K562 (cell line): ENCODE data around the gene FAM161A. TPM values are rescaled to one million over a fixed set of nuclear protein-coding genes. Genes with fewer than 3 reads are reported as not detected.

Experiments used
- ATAC-seq: fragments of 200-7000 bp; cut with Tn5 transposase; 3 replicates; pipeline ENCODE4 v1.9.1; 2020; ENCODE audit warnings: moderate library complexity
- BruUV-seq: library from RNA; stranded (reverse); fragments of 400-500 nt; replicated peaks from 2 replicates; lab custom pipeline; 2021; lab: Mats Ljungman, UMichigan
- CTCF ChIA-PET: fragments of 300-600 bp; formaldehyde crosslinking; extraction: SDS; loops from one replicate; lab custom pipeline; 2021; ENCODE audit warnings: low intra/inter-chr PET ratio; lab: Yijun Ruan, JAX
- POLR2A ChIA-PET: fragments of 300-600, 350-650 bp; sonication (Branson Sonifier 250); formaldehyde crosslinking; extraction: SDS; loops from one replicate; lab custom pipeline; 2021; ENCODE audit warnings: antibody characterized with exemption, inconsistent platforms; lab: Yijun Ruan, JAX
- DNase-seq, 4 experiments: peaks; one replicate each; pipeline versions ENCODE4 v3.0.0 to v3.0.0-alpha.2; 2011 to 2018; ENCODE audit warnings: low spot score in 3 of 4, mixed read lengths in 3 of 4; ENCODE audit errors: extremely low read depth in 1 of 4
- FAIRE-seq: peaks from 2 replicates; lab custom pipeline; 2011; peaks lifted over from hg19 to GRCh38; lab: Jason Lieb, UNC
- H2AFZ ChIP-seq: 2 replicates; pipeline ENCODE4 v1.6.0; 2011; ENCODE audit warnings: low read depth, low read length, control low read depth, inconsistent platforms
- H3K27ac ChIP-seq: fragments of 200-600 bp; 3 replicates; pipeline ENCODE4 v1.8.0; 2011; ENCODE audit warnings: low read depth, mild to moderate bottlenecking, control low read depth, inconsistent platforms, low read length, moderate library complexity, mixed read lengths; ENCODE audit errors: extremely low read depth
- H3K27me3 ChIP-seq, 2 experiments: fragments of 300-600 bp in 1 of 2; 2 replicates in 1 of 2; 3 replicates in 1 of 2; pipeline versions ENCODE4 v1.6.0 to v1.8.0; 2011; ENCODE audit warnings: inconsistent platforms in 2 of 2, low read length in 2 of 2, mild to moderate bottlenecking in 1 of 2, mixed read lengths in 1 of 2, moderate library complexity in 1 of 2; ENCODE audit not compliant: control insufficient read depth in 2 of 2, insufficient read depth in 2 of 2
- H3K36me3 ChIP-seq: fragments of 300-600 bp; 3 replicates; pipeline ENCODE4 v1.8.0; 2011; ENCODE audit warnings: mild to moderate bottlenecking, low read length, inconsistent platforms; ENCODE audit not compliant: control insufficient read depth, insufficient read depth
- H3K4me1 ChIP-seq, 2 experiments: fragments of 200-600 bp in 1 of 2; replicated peaks in 1 of 2; 2 replicates in 1 of 2; 3 replicates in 1 of 2; pipeline versions ENCODE4 v1.5.1 to v1.8.0; 2011; ENCODE audit warnings: inconsistent platforms in 2 of 2, low read length in 2 of 2, mild to moderate bottlenecking in 1 of 2, mixed read lengths in 1 of 2, moderate library complexity in 1 of 2; ENCODE audit not compliant: control insufficient read depth in 2 of 2, insufficient read depth in 2 of 2
- H3K4me2 ChIP-seq: 2 replicates; pipeline ENCODE4 v1.6.1; 2011; ENCODE audit warnings: low read length, control low read depth, inconsistent platforms, mixed read lengths; ENCODE audit not compliant: insufficient read depth
- H3K4me3 ChIP-seq: fragments of 200-600 bp; sonication (generic), shearing (Covaris generic); 2 replicates; pipeline ENCODE4 v1.5.1; 2016; ENCODE audit warnings: control low read depth, inconsistent platforms
- H3K79me2 ChIP-seq: fragments of 200-600 bp; 3 replicates; pipeline ENCODE4 v1.8.0; 2011; ENCODE audit warnings: low read length, inconsistent platforms; ENCODE audit not compliant: control insufficient read depth, insufficient read depth
- H3K9ac ChIP-seq, 2 experiments: 2 replicates each; pipeline versions ENCODE4 v1.6.0 to v1.6.1; 2011; ENCODE audit warnings: low read depth in 2 of 2, low read length in 2 of 2, control low read depth in 1 of 2, inconsistent platforms in 1 of 2, mild to moderate bottlenecking in 1 of 2, mixed read lengths in 1 of 2; ENCODE audit not compliant: insufficient read depth in 1 of 2
- H3K9me1 ChIP-seq: one replicate; pipeline ENCODE4 v1.6.0; 2011; ENCODE audit warnings: inconsistent platforms, mild to moderate bottlenecking, low read length, moderate library complexity; ENCODE audit not compliant: control insufficient read depth, insufficient read depth
- H3K9me3 ChIP-seq: replicated peaks from 2 replicates; pipeline ENCODE4 v1.5.1; 2011; ENCODE audit warnings: low read depth, low read length, inconsistent platforms; ENCODE audit not compliant: control insufficient read depth, insufficient read depth
- H4K20me1 ChIP-seq: replicated peaks from 2 replicates; pipeline ENCODE4 v1.6.1; 2011; ENCODE audit warnings: low read length, inconsistent platforms, mixed read lengths; ENCODE audit not compliant: control insufficient read depth, insufficient read depth
- CAMTA2 ChIP-seq: fragments of 250-450 bp; sonication (Bioruptor Pico); conservative IDR thresholded peaks from 2 replicates; pipeline ENCODE4 v1.5.1; 2022
- CREB1 ChIP-seq, 2 experiments: sonication (generic) in 1 of 2; formaldehyde crosslinking in 1 of 2; IDR thresholded peaks; 2 replicates each; pipeline versions ENCODE4 v1.6.1 to v1.8.0; 2012 to 2022; ENCODE audit warnings: inconsistent platforms in 1 of 2, mild to moderate bottlenecking in 1 of 2, missing genetic modification reagents in 1 of 2, moderate library complexity in 1 of 2
- CREM ChIP-seq: IDR thresholded peaks from 2 replicates; pipeline ENCODE4 v1.6.1; 2014; ENCODE audit warnings: antibody characterized with exemption, low read depth
- DACH1 ChIP-seq: fragments of 450-650 bp; IDR thresholded peaks from 2 replicates; pipeline ENCODE4 v1.6.1; 2018; ENCODE audit not compliant: partially characterized antibody
- GATAD2A ChIP-seq: fragments of 450-650 bp; IDR thresholded peaks from 2 replicates; pipeline ENCODE4 v1.6.1; 2017
- GTF2E2 ChIP-seq: fragments of 200-800 bp; sonication (Bioruptor generic); IDR thresholded peaks from 2 replicates; pipeline ENCODE4 v1.6.1; 2016; ENCODE audit warnings: missing genetic modification characterization, missing compliant biosample characterization
- HLTF ChIP-seq: fragments of 450-650 bp; IDR thresholded peaks from 2 replicates; pipeline ENCODE4 v1.6.1; 2016
- ID3 ChIP-seq, 2 experiments: fragments of 250-450 bp in 1 of 2; fragments of 450-650 bp in 1 of 2; sonication (Bioruptor Pico) in 1 of 2; IDR thresholded peaks; 2 replicates each; pipeline versions ENCODE4 v1.6.1 to v1.8.0; 2016 to 2021; ENCODE audit warnings: mild to moderate bottlenecking in 2 of 2, moderate library complexity in 2 of 2, missing compliant biosample characterization in 1 of 2, missing genetic modification characterization in 1 of 2
- MBD1 ChIP-seq: fragments of 250-450 bp; sonication (Bioruptor Pico); IDR thresholded peaks from 2 replicates; pipeline ENCODE4 v1.8.0; 2022; ENCODE audit warnings: inconsistent platforms
- NCOA1 ChIP-seq: fragments of 450-650 bp; IDR thresholded peaks from 2 replicates; pipeline ENCODE4 v1.6.1; 2016; ENCODE audit warnings: low read depth
- NCOA2 ChIP-seq, 2 experiments: fragments of 450-650 bp; IDR thresholded peaks; 2 replicates each; pipeline ENCODE4 v1.6.1; 2018; ENCODE audit warnings: mild to moderate bottlenecking in 2 of 2, moderate library complexity in 1 of 2; ENCODE audit not compliant: partially characterized antibody in 2 of 2
- PYGO2 ChIP-seq: fragments of 450-650 bp; IDR thresholded peaks from 2 replicates; pipeline ENCODE4 v1.6.1; 2016; ENCODE audit warnings: mild to moderate bottlenecking, missing genetic modification characterization, moderate library complexity, missing compliant biosample characterization
- SMARCA5 ChIP-seq: fragments of 450-650 bp; IDR thresholded peaks from 2 replicates; pipeline ENCODE4 v1.6.1; 2016
- TEAD2 ChIP-seq: fragments of 450-650 bp; IDR thresholded peaks from 2 replicates; pipeline ENCODE4 v1.6.1; 2016; ENCODE audit warnings: missing genetic modification characterization, control low read depth, missing compliant biosample characterization
- ZNF121 ChIP-seq: sonication (generic); formaldehyde crosslinking; conservative IDR thresholded peaks from 2 replicates; pipeline ENCODE4 v1.8.0; 2022; ENCODE audit warnings: missing genetic modification reagents
- ZNF165 ChIP-seq: fragments of 250-450 bp; sonication (Bioruptor Pico); IDR thresholded peaks from 2 replicates; pipeline ENCODE4 v1.4.0; 2020; ENCODE audit warnings: borderline replicate concordance
- ZNF311 ChIP-seq: fragments of 250-450 bp; sonication (Bioruptor Pico); IDR thresholded peaks from 2 replicates; pipeline ENCODE4 v1.4.0; 2020; ENCODE audit warnings: mild to moderate bottlenecking, moderate library complexity
- ZNF57 ChIP-seq: fragments of 450-650 bp; formaldehyde crosslinking; IDR thresholded peaks from 2 replicates; pipeline ENCODE4 v1.4.0; 2020; ENCODE audit warnings: mild to moderate bottlenecking, moderate library complexity
- WGBS: fragments of 100-300 bp; shearing (Covaris generic); methylation state at CpG from one replicate; pipeline ENCODE4 v1.1.6; 2016; ENCODE audit warnings: low coverage, mixed read lengths; ENCODE audit not compliant: insufficient coverage; ENCODE audit errors: missing lambda C conversion rate; 5-methylcytosine and 5-hydroxymethylcytosine counted together
- in situ Hi-C: fragments of 300-500 bp; cut with MboI; formaldehyde crosslinking; loops from 4 replicates; pipeline ENCODE4 v1.15.0; 2018; ENCODE audit warnings: inconsistent platforms, mixed read lengths
- intact Hi-C: fragments of 100-400 bp; cut with micrococcal nuclease; formaldehyde crosslinking; loops from 2 replicates; pipeline ENCODE4 v1.14.2; 2022
- polyA plus RNA-seq, 8 experiments: library from polyadenylated mRNA; depleted of rRNA in 4 of 8; stranded (reverse) in 5 of 8; unstranded in 3 of 8; fragments of >200 nt; fragmentation: Nextera tagmentation in 2 of 8; fragmentation: Illumina TruSeq in 1 of 8; extraction: Ambion mirVana in 2 of 8; extraction: Trizol in 1 of 8; gene quantifications; 2 replicates each; pipeline versions ENCODE4 v1.2.1 to v1.2.3, GENCODE V29; 2011 to 2014; ENCODE audit warnings: inconsistent platforms in 1 of 8, missing spikeins in 1 of 8
- total RNA-seq, 7 experiments: library from RNA; depleted of rRNA in 6 of 7; stranded (reverse); fragments of >200 nt in 6 of 7; fragmentation: Illumina TruSeq in 2 of 7; extraction: Trizol in 2 of 7; gene quantifications; 2 replicates each; pipeline versions ENCODE4 v1.2.1 to v1.2.3, GENCODE V29; 2011 to 2021; ENCODE audit warnings: low replicate concordance in 1 of 7

FAM161A gene
- total and polyA plus RNA-seq, 9 of the 15 experiments (the other 6 are each of a cell fraction or from before 2014, with no cell fraction given) = 0.27 to 1.4 (median 0.80) TPM

DNA sequence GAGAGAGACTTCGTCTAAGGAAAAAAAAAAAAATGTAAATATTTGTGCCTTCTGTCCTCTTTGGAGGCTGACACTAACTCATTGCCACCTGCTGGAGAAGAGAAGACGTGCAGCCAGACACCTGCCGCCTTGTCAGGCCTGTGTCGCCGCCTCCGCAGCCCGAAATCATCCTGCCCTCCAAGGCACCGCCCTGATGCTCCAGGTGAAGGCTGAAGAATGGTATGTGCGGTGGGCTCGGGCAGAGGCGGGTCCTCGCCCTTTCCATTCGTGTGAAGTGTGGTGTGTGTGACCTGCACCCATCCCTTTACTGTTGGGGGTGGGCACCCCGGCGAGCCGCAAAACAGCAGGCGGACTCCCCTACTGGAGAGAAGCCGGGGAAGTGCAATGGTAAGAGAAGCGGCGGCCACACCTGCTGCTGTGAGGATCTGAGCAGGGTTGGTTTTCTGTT, 60.4 kb downstream of the FAM161A start:
- in situ Hi-C loops = no loop called here
- ATAC-seq (peak; percentile 98), FAIRE-seq (peak; percentile 89), DNase-seq (peak; percentile 73 to 81 (median 78))
- CTCF ChIA-PET = interaction anchor here (0.5 kb wide), 1 partner anchor 365 kb away, joined by 5 read pairs; no protein-coding TSS in a partner anchor
- Histone ChIP-seq H3K9me1 (no peaks in the 10 kb centered on the region), H3K9me3 (no peaks in the 10 kb centered on the region), H3K4me3 (no peak overlapping the region), H4K20me1 (no peaks in the 10 kb centered on the region), H3K9ac (no peak overlapping the region), H3K27me3 (peaks cover 0 to 7% of the 10 kb centered on the region in 2 experiments; a peak in 2 of 5 replicates), H3K79me2 (no peaks in the 10 kb centered on the region), H3K27ac (no peak overlapping the region), H3K4me2 (peak overlapping the region; percentile 61), H3K4me1 (peaks cover 7 to 9% of the 10 kb centered on the region in 2 experiments; a peak in 4 of 5 replicates), H2AFZ (no peak overlapping the region), H3K36me3 (no peaks in the 10 kb centered on the region)
- no TSS peak for BruUV-seq
- WGBS = 15% methylated on average over 19 of the region's 20 CpGs
- intact Hi-C loops = loop anchor here (10.0 kb wide), 1 partner anchor 69 kb away; no protein-coding TSS in a partner anchor
- POLR2A ChIA-PET = interaction anchor here (1.2 kb wide), 1 partner anchor 30 kb away, joined by 3 read pairs; no protein-coding TSS in a partner anchor
- TF ChIP-seq PYGO2 (tag) (no peak), TEAD2 (tag) (no peak), CAMTA2 (CRISPR knock-in tag) (no peak), GTF2E2 (tag) (no peak), ID3 (CRISPR knock-in tag; IDR thresholded peaks at IDR 0.05) (no peak), ID3 (tag; IDR thresholded peaks at IDR 0.05) (no peak), ZNF165 (no peak), ZNF57 (CRISPR knock-in tag) (no peak), CREM (peak; percentile 52), NCOA2 (IDR thresholded peaks at IDR 0.05; ENCODE audit: partially characterized antibody in 2 of 2) (no peak), NCOA1 (no peak), MBD1 (CRISPR knock-in tag) (peak; percentile 60; the same call in 1 of the 2 replicates), HLTF (no peak), SMARCA5 (no peak), GATAD2A (no peak), ZNF121 (CRISPR knock-in tag) (no peak), ZNF311 (no peak), DACH1 (no peak), CREB1 (IDR thresholded peaks at IDR 0.05) (no peak), CREB1 (CRISPR knock-in tag; IDR thresholded peaks at IDR 0.05) (no peak)
